ENCODE data around the gene DCTN4.

DCTN4 gene

DNA sequence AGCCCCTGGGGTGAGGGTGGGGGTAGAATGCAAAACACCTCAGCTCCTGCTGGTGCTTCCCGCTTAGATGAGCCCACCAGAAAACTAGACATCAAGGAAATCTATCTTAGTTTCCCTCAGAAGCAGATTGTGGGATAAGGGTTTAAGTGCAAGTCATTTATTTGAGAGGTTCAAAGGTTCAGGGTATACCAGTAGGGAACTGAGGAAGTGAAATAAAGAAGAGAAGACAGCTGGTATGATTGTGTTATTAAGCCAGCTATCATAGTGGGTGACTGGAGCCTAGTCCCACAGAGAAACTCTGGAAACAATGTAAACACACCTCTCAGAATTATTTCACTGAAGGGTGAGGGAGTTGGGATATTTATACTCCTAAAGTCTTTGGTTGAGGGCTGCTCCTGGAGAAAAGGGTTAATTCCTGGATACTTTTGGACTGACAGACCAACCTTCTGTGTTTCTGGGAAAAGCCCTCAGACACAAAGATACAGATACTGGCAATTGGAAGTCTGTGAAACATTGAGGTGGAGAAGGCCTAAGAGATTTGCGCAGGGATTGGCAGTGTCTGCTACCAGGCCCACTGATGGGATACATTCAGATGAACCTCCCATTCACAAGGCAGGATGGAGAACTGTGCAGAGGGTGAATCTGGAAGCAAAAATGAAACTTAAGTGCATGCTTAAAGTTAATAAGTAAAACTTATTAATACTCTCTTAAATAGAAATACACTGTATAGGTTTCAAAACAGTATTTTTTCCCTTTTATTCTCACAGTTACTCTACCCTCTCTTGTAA is 6.4 kb upstream of the DCTN4 start:
- no peak for TF ChIP-seq PAX5 (IDR thresholded peaks at IDR 0.05; ENCODE audit: insufficient read depth, low read length, severe bottlenecking)
- TF ChIP-seq SPI1 (IDR thresholded peaks at IDR 0.05; ENCODE audit: low read depth, low read length): peak; percentile 42
- no peak for TF ChIP-seq POLR2A (IDR thresholded peaks at IDR 0.05; ENCODE audit: low read depth, low read length)
- TF ChIP-seq POU2F2 (IDR thresholded peaks at IDR 0.05; ENCODE audit: low read depth, low read length): no peak
- no peak for TF ChIP-seq POLR2AphosphoS5 (IDR thresholded peaks at IDR 0.05; ENCODE audit: low read depth, low read length)
- TF ChIP-seq TAF1 (IDR thresholded peaks at IDR 0.05; ENCODE audit: low read depth, low read length): no peak
- FAIRE-seq (no peak), DNase-seq (ENCODE audit: insufficient read length, low spot score) (no peak)

DNA sequence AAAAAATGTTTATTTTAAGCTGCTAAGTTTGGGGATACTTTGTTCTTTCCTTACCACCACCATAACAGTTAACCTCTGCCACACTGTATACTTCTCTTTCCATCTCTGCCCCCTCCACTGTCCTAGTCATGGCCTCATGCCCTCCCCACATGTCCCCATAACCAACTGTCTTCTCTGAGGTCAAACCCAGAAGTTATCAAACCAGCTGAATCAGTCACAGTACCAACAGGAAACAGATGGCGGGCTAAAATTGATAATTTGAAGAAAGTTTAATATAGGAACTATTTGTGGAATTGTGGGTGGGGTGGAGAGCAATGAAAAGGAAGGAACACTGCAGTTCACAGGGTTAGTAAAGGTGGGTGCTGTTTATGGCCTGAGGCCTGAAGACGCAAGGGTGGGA is 5.7 kb upstream of the DCTN4 start:
- TF ChIP-seq SPI1 (IDR thresholded peaks at IDR 0.05; ENCODE audit: low read depth, low read length) (no peak), POU2F2 (IDR thresholded peaks at IDR 0.05; ENCODE audit: low read depth, low read length) (no peak), PAX5 (IDR thresholded peaks at IDR 0.05; ENCODE audit: insufficient read depth, low read length, severe bottlenecking) (no peak), POLR2AphosphoS5 (IDR thresholded peaks at IDR 0.05; ENCODE audit: low read depth, low read length) (no peak), POLR2A (IDR thresholded peaks at IDR 0.05; ENCODE audit: low read depth, low read length) (no peak), TAF1 (IDR thresholded peaks at IDR 0.05; ENCODE audit: low read depth, low read length) (no peak)
- FAIRE-seq (no peak), DNase-seq (ENCODE audit: insufficient read length, low spot score) (no peak)

DNA sequence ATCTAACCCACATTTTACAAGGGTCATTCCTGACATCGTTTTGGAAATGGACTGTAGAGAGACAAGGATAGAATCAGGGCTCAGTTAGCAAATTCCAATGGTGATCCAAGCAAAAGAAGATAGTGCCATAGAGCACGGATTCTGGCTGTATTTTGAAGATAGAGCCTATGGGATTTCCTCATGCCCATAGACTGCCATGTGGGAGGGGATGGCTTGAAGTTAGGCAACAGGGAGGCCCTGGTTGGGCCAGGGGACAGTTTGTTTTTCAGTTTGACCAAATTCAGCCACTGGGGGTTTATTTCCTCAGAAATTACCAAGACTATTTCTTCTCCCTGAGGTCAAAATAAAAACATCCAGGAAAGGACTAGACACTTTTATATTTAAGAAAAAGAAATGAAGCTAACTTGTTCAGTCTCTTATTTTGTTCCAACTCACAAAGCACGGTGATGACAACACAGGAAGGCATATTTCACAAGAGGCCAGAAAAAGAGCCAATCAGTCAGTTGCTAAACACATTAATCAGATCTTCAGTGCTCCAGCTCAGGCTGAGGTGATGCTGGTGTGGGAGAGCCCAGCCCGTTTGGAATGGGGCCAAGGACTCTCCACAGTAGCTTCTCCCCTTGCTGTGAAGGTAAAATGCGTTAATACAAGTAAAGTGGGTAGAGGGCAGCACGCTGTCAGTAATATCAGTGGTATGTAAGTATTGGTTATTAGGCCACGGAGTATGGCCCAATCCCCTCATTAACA is 4.4 kb upstream of the DCTN4 start:
- FAIRE-seq (no peak), DNase-seq (ENCODE audit: insufficient read length, low spot score) (no peak)
- TF ChIP-seq POLR2AphosphoS5 (IDR thresholded peaks at IDR 0.05; ENCODE audit: low read depth, low read length) (no peak), POU2F2 (IDR thresholded peaks at IDR 0.05; ENCODE audit: low read depth, low read length) (no peak), SPI1 (IDR thresholded peaks at IDR 0.05; ENCODE audit: low read depth, low read length) (no peak), PAX5 (IDR thresholded peaks at IDR 0.05; ENCODE audit: insufficient read depth, low read length, severe bottlenecking) (no peak), TAF1 (IDR thresholded peaks at IDR 0.05; ENCODE audit: low read depth, low read length) (no peak), POLR2A (IDR thresholded peaks at IDR 0.05; ENCODE audit: low read depth, low read length) (no peak)

DNA sequence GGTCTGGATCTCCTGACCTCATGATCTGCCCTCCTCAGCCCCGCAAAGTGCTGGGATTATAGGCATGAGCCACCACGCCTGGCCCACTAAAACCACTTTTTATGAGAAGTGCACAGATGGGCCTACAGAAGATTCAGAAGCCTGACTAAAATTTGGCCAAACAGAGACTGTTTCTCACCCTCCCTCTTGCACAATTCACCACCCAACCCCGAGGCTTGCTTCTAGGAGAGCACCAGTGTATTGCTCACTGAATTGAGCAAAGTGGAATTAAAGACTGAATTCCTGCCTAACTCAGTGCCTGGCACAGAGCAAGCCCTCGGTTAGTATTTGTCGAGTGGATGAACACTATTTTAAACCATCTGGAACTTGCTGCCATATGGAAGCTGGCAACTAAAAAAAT is 3.4 kb upstream of the DCTN4 start:
- no peak for DNase-seq (ENCODE audit: insufficient read length, low spot score)
- TF ChIP-seq POLR2A (IDR thresholded peaks at IDR 0.05; ENCODE audit: low read depth, low read length) (no peak), SPI1 (IDR thresholded peaks at IDR 0.05; ENCODE audit: low read depth, low read length) (no peak), TAF1 (IDR thresholded peaks at IDR 0.05; ENCODE audit: low read depth, low read length) (no peak), PAX5 (IDR thresholded peaks at IDR 0.05; ENCODE audit: insufficient read depth, low read length, severe bottlenecking) (no peak), POU2F2 (IDR thresholded peaks at IDR 0.05; ENCODE audit: low read depth, low read length) (no peak), POLR2AphosphoS5 (IDR thresholded peaks at IDR 0.05; ENCODE audit: low read depth, low read length) (no peak)
- no peak for FAIRE-seq

DNA sequence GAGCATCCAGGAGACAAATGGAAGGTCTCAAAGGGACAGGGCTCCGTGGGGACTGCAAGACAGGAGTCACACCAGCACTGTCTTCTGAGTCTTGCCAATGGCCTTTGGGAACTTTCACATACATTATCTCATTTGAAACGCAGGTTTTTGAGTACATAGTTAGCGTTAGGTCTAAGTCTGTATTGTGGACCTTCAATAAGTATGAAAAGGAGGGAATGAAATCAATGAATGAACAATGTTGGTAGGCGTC is 442 bp upstream of the DCTN4 start:
- FAIRE-seq (no peak), DNase-seq (ENCODE audit: insufficient read length, low spot score) (no peak)
- no peak for TF ChIP-seq PAX5 (IDR thresholded peaks at IDR 0.05; ENCODE audit: insufficient read depth, low read length, severe bottlenecking)
- TF ChIP-seq POU2F2 (IDR thresholded peaks at IDR 0.05; ENCODE audit: low read depth, low read length): no peak
- no peak for TF ChIP-seq POLR2A (IDR thresholded peaks at IDR 0.05; ENCODE audit: low read depth, low read length)
- no peak for TF ChIP-seq POLR2AphosphoS5 (IDR thresholded peaks at IDR 0.05; ENCODE audit: low read depth, low read length)
- no peak for TF ChIP-seq SPI1 (IDR thresholded peaks at IDR 0.05; ENCODE audit: low read depth, low read length)
- no peak for TF ChIP-seq TAF1 (IDR thresholded peaks at IDR 0.05; ENCODE audit: low read depth, low read length)

DNA sequence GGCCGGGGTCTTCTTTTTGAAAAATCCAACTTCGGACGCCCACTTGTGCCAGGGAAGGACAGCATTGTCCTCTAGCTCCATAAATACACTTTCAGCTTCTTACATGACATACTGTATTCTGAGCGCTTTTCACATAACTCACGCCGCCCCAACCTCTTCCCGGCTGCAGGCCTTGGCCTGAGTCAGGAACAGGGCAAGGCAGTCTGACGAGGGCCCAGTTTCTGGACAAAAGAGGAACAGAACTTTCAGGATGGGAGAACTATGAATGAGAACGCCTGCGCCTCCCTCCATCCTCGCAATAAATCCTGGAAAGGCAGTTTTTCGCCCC is 650 bp downstream of the DCTN4 start:
- FAIRE-seq (no peak), DNase-seq (ENCODE audit: insufficient read length, low spot score) (no peak)
- TF ChIP-seq POLR2A (IDR thresholded peaks at IDR 0.05; ENCODE audit: low read depth, low read length) (no peak), POLR2AphosphoS5 (IDR thresholded peaks at IDR 0.05; ENCODE audit: low read depth, low read length) (no peak), POU2F2 (IDR thresholded peaks at IDR 0.05; ENCODE audit: low read depth, low read length) (no peak)

DNA sequence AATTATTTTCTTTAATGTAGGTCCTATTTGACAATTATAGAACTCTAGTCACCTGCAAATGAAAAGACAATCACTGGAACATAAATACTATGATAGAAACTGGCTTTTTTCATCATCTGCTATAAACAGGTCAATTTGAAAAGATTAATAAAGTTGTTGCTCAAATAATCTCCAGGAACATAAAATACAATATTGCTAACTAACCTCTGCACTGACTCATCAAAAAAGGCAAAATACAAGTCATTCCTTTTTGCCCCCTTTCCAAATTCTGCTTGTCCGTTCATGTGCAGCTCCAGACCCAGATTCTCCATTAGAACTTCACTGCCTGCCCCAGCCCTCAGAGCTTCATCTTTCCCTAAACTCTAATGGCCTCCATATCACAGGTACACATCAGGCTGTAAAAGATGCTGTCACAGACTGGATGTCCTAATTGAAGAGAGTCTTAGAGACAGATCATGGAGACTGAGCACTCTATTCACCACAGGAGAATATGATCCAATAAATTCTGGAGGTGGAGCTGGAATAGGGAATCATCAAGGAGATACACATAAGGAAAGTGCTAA is 1.6 kb downstream of the DCTN4 start:
- DNase-seq (ENCODE audit: insufficient read length, low spot score) (no peak), FAIRE-seq (no peak)
- no peak for TF ChIP-seq SPI1 (IDR thresholded peaks at IDR 0.05; ENCODE audit: low read depth, low read length)
- no peak for TF ChIP-seq TAF1 (IDR thresholded peaks at IDR 0.05; ENCODE audit: low read depth, low read length)
- TF ChIP-seq POU2F2 (IDR thresholded peaks at IDR 0.05; ENCODE audit: low read depth, low read length): no peak

DNA sequence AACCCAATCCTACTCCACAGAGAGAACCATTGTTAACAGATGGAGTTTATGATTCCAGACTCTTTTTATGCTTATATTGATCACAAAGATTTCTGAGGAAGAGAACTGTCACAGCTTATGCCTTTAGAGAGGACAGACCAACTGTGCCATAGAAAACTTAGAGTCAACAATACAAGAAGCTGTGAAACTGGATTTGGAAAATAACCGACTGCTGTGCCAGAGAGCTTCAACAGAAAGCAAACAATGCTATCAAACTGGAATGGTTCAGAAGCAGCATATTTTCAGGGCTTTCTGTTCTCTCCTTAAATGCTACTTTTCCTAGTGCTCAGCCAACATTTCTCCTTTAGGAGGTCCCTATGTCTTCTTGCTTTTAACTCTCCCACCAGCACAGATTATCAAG is 5.0 kb downstream of the DCTN4 start:
- DNase-seq (ENCODE audit: insufficient read length, low spot score): no peak
- FAIRE-seq: no peak
- TF ChIP-seq PAX5 (IDR thresholded peaks at IDR 0.05; ENCODE audit: insufficient read depth, low read length, severe bottlenecking) (no peak), TAF1 (IDR thresholded peaks at IDR 0.05; ENCODE audit: low read depth, low read length) (no peak), POU2F2 (IDR thresholded peaks at IDR 0.05; ENCODE audit: low read depth, low read length) (no peak), SPI1 (IDR thresholded peaks at IDR 0.05; ENCODE audit: low read depth, low read length) (no peak), POLR2A (IDR thresholded peaks at IDR 0.05; ENCODE audit: low read depth, low read length) (no peak), POLR2AphosphoS5 (IDR thresholded peaks at IDR 0.05; ENCODE audit: low read depth, low read length) (no peak)

DNA sequence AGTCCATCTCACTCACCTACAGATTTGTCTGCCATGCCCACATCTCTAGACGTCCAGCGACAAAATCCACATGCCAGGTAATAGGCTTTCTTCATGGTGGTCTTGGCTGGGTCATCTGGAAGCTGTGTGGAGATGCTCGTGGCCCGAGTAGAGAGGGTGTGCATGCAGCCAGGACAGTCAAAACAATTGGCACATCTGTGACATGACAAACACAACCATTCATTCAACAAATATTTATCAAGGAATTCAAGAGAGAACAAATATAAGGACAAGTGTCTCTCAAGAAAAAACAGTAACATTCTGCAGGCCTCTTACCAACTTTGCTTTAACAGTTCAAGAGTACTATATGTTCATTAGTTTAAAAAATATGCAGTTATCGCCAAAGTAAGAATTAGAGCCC is 5.4 kb downstream of the DCTN4 start:
- TF ChIP-seq TAF1 (IDR thresholded peaks at IDR 0.05; ENCODE audit: low read depth, low read length) (no peak), POLR2AphosphoS5 (IDR thresholded peaks at IDR 0.05; ENCODE audit: low read depth, low read length) (no peak), POLR2A (IDR thresholded peaks at IDR 0.05; ENCODE audit: low read depth, low read length) (no peak), SPI1 (IDR thresholded peaks at IDR 0.05; ENCODE audit: low read depth, low read length) (no peak), POU2F2 (IDR thresholded peaks at IDR 0.05; ENCODE audit: low read depth, low read length) (no peak), PAX5 (IDR thresholded peaks at IDR 0.05; ENCODE audit: insufficient read depth, low read length, severe bottlenecking) (no peak)
- no peak for DNase-seq (ENCODE audit: insufficient read length, low spot score)
- no peak for FAIRE-seq

All from GM12891 (cell line).